NOMO-1 treated with DMSO at 0.1 percent for 48 hours (cell line): ENCODE results near the gene ZNF678.
"Not testable (repeated sequence)": the region's sequence is repeated elsewhere in the genome, so short reads cannot be mapped to it uniquely, and the experiment has no call there.

Experiments
- DNase-seq: peaks from one replicate; lab custom pipeline; 2025; ENCODE audit not compliant: unreplicated experiment; lab: John Stamatoyannopoulos, UW

Gene ZNF678

DNA sequence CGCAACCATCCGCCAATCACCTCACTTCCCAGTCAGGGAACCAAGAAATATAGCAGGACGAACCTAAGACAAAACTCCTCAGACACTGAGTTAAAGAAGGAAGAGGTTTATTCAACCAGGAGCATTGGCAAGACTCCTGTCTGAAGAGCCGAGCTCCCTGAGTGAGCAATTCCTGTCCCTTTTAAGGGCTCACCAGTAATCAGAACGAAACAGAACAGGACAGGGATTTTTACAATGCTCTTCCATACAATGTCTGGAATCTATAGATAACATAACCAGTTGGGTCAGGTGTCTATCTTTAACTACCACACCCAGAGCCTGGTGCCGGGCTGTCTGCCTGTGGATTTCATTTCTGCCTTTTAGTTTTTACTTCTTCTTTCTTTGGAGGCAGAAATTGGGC, 32.9 kb downstream of the ZNF678 start:
- not testable (repeated sequence) for DNase-seq

DNA sequence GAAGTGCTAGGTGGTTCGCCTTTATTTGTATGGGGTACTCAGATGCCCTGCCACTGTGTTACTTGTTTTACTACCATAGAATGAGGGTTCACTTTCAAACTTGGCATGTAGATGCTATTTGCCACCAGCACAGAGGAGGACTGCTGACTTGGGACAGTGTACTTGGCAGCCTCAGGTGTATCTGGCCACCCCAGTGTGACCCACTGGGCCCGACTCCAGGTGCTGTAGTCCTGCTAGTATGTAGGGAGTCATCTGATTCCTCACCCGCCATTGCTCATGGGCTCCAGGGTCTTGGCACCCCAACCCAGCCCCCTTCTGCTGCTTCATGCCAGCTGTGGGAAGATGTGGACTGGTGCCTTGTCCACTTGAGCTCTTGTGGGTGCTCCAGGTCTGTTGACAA, 40.0 kb downstream of the ZNF678 start:
- DNase-seq: no peak

- no peak for DNase-seq
Measured at GRCh38 chr1:227604446-227604845, 41.1 kb downstream of the ZNF678 start.

GRCh38 chr1:227606271-227606670, 42.9 kb downstream of the ZNF678 start:
- DNase-seq: not testable (repeated sequence)

- no peak for DNase-seq
Measured at GRCh38 chr1:227607336-227607898, 44.1 kb downstream of the ZNF678 start.

GRCh38 chr1:227612658-227613057, 49.3 kb downstream of the ZNF678 start:
- no peak for DNase-seq

DNA sequence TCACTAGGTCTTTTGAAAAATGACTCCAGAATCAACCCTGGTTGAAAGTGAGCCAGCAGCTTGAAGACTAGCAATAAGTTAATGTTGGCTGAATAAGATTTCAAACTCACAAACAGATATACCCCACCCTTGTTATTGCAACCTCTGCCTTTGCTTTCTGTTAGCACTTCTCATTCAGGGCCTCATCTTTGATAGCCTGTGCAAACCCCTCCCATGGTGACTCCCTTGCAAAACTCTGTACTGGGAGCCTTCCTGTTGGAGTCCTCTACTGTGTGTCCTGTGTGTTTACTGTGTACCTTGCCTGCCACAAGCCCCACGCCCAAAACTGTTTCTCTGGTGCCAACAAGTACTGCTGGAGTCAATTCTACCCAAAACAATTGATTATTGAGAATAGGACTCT, 50.2 kb downstream of the ZNF678 start:
- DNase-seq: no peak

DNA sequence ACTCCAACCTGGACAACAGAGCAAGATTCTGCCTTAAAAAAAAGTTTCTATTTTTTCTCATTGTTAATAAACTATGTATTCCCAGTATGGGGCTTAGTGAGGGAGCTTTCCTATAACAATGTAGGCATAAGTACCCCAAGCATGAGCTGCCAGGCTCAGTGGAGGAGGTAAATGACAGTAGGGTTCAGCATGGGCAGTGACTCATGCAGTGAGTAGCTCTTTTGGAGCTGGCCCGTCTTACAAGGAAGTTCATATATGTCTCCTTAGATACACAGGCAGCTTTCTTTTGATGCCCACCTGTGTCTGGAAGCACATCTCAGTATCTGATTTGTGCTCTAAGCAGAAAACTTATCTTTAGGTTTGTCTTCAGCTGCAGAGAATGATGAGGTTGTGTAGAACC, 57.9 kb downstream of the ZNF678 start:
- no peak for DNase-seq

DNA sequence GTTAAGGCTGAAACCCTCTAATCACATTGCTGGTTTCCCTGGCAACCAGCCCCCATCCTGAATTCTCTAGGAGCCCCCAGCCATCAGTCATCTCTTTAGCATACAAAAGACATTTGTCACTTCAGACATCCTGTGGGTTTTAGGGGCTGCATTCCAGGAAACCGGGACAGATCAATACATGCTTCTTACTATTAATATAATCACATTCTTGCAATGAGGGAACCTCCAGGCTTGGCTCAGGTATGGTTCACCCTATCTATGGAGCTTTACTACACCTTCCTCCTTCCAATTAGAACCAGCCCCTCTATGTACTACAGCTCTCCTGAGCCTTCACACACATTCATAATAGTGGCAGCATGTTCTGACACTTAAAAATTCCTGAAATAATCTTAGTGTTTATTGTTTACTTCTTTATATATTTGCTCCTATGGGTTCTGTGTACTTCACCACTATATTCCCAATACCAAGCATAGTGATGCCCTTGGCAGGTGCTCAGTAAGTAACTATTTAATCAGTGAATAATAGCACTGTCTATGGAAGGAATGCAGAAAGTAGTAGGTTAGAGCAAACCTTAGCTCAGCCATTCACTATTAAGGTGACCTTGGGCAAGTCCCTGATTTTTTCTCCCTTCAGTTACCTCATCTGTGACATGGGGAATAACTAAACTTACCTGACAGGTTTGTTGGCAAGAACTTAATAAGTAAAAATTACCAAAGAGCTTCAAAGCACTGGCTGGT, 59.6 kb downstream of the ZNF678 start:
- no peak for DNase-seq

DNA sequence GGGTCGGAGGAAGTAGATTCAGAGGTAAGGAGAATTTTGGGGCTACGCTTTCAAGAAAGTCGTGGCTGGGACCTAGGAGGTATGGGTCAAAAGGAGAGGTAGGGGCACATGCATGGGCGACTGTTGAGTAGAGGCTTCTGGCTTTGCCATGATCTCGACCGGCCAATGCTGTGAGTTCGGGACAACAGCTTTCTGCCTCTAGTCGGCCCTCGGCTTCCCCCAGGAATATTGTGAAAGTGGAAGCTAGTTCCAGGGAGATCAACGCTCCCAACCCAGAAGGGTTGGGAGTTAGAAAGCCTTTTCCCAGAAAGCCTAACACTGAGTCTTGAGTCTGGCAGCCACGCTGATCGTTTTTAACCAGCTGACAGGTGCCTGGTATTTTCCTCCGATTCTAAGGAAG, 69.0 kb downstream of the ZNF678 start:
- DNase-seq: no peak

DNA sequence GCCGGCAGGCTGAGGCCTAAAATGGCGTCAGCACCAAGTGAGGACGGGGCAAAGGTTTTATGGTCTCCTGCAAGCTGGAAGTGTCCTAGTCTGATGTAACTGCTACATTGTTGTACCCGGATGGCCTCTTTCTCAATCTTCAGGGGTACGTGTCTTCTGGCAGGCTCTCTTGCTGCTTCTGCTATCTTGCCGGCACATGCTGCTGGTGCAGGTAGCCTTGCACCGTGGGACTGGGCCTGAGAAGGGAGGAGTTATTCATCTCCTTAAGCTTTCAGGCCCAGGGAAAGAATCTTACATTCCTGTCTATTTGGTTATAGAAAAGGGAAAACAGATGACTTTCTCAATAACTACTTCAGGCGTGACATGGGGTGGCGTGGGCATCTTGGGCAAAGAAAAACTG, 72.2 kb downstream of the ZNF678 start:
- no peak for DNase-seq

DNA sequence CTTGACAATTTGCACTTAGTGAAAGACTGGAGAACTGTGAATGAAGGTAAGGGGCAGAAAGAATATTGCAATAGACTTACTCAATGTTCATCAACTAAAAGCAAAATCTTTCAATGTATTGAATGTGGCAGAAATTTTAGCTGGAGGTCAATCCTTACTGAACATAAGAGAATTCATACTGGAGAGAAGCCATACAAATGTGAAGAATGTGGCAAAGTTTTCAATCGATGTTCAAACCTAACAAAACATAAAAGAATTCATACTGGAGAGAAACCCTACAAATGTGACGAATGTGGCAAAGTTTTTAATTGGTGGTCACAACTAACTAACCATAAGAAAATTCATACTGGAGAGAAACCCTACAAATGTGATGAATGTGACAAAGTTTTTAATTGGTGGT, 91.1 kb downstream of the ZNF678 start:
- no peak for DNase-seq

- DNase-seq: no peak
Measured at GRCh38 chr1:227654858-227655752, 91.7 kb downstream of the ZNF678 start.

GRCh38 chr1:227661495-227661894, 98.1 kb downstream of the ZNF678 start:
- DNase-seq: no peak

GRCh38 chr1:227662933-227663332, 99.6 kb downstream of the ZNF678 start:
- no peak for DNase-seq

DNA sequence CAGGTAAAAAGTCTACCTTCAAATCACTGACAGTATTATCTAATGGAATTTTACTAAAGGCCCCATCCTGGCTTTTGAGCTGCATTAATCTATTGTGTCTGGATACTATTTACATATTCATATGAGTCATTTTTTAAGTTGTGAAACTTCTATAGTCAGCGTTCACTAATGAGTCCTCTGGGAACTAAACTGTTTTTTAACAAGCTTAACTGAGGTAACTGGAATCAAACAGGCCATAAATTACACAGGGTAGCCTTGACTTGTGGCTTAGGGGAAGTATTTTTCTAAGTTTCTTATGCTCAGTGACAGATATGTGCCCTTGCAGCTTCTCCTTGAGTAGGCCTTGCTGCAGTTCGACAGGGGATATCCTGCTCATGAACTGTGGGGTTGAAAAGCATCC, 102.9 kb downstream of the ZNF678 start:
- no peak for DNase-seq

GRCh38 chr1:227673441-227673840, 110.1 kb downstream of the ZNF678 start:
- DNase-seq: no peak

GRCh38 chr1:227685807-227686206, 122.5 kb downstream of the ZNF678 start:
- DNase-seq: no peak

GRCh38 chr1:227697321-227697864, 134.0 kb downstream of the ZNF678 start:
- DNase-seq: no peak

DNA sequence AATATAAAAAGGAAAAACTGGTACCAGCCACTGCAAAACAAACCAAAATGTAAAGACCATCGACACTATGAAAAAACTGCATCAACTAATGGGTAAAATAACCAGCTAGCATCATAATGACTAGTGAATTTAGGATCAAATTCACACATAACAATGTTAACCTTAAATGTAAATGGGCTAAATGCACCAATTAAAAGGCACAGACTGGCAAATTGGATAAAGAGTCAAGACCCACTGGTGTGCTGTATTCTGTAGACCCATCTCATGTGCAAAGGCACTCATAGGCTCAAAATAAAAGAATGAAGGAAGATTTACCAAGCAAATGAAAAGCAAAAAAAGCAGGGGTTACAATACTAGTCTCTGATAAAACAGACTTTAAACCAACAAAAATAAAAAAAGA, 138.3 kb downstream of the ZNF678 start:
- DNase-seq: not testable (repeated sequence)

GRCh38 chr1:227707846-227708245, 144.5 kb downstream of the ZNF678 start:
- DNase-seq: no peak

- no peak for DNase-seq
Measured at GRCh38 chr1:227709451-227709850, 146.1 kb downstream of the ZNF678 start.
